Vagina (tissue), 2 donors: ENCODE results near the gene EPB41L2.

Experiments
- POLR2A ChIP-seq, 2 donors: fragments of 450-650 bp; IDR thresholded peaks; one replicate each; pipeline ENCODE4 v1.6.1; 2017; ENCODE audit warnings: antibody characterized with exemption in 2 of 2, mild to moderate bottlenecking in 2 of 2, moderate library complexity in 2 of 2
- POLR2AphosphoS5 ChIP-seq, 2 donors: sonication (generic); formaldehyde crosslinking; IDR thresholded peaks; one replicate each; pipeline ENCODE4 v1.9.0; 2017; ENCODE audit warnings: antibody characterized with exemption in 2 of 2, mild to moderate bottlenecking in 2 of 2, low read depth in 1 of 2; ENCODE audit not compliant: insufficient read depth in 1 of 2

- TF ChIP-seq POLR2AphosphoS5 (IDR thresholded peaks at IDR 0.05; ENCODE audit: insufficient read depth in 1 of 2, low read depth in 1 of 2) (no peak), POLR2A (IDR thresholded peaks at IDR 0.05) (no peak)
These were observed 26.4 kb downstream of the EPB41L2 start for GRCh38 chr6:131036601-131037000.
